CMK (cell line): Measurements from ENCODE around the gene TFB2M.

Source experiments
- DNase-seq: peaks from one replicate; pipeline ENCODE4 v3.0.0-alpha.2; 2010; ENCODE audit warnings: low read depth

TFB2M gene

GRCh38 chr1:246552110-246552509, 14.0 kb downstream of the TFB2M start:
- no peak for DNase-seq

GRCh38 chr1:246550402-246550801, 15.7 kb downstream of the TFB2M start:
- no peak for DNase-seq

GRCh38 chr1:246549665-246550064, 16.4 kb downstream of the TFB2M start:
- no peak for DNase-seq

- no peak for DNase-seq
Observed at GRCh38 chr1:246544001-246544400, 22.1 kb downstream of the TFB2M start.

- DNase-seq, result no peak
Observed at GRCh38 chr1:246540738-246541491, 25.1 kb downstream of the TFB2M start.

GRCh38 chr1:246537887-246538286, 28.2 kb downstream of the TFB2M start:
- no peak for DNase-seq

GRCh38 chr1:246537441-246537840, 28.6 kb downstream of the TFB2M start:
- no peak for DNase-seq

- no peak for DNase-seq
Observed at GRCh38 chr1:246534114-246534513, 31.9 kb downstream of the TFB2M start.

- DNase-seq, result no peak
Observed at GRCh38 chr1:246533371-246533905, 32.6 kb downstream of the TFB2M start.

- DNase-seq, result no peak
Observed at GRCh38 chr1:246532519-246532918, 33.5 kb downstream of the TFB2M start.

GRCh38 chr1:246530482-246530881, 35.6 kb downstream of the TFB2M start:
- DNase-seq, result no peak

GRCh38 chr1:246528933-246529731, 36.9 kb downstream of the TFB2M start:
- DNase-seq, result no peak

- DNase-seq, result peak; percentile 47
Observed at GRCh38 chr1:246527402-246528088, 38.5 kb downstream of the TFB2M start.

GRCh38 chr1:246526915-246527314, 39.1 kb downstream of the TFB2M start:
- peak; percentile 39 for DNase-seq

- DNase-seq, result no peak
Observed at GRCh38 chr1:246526380-246526779, 39.7 kb downstream of the TFB2M start.

- no peak for DNase-seq
Observed at GRCh38 chr1:246519514-246519913, 46.5 kb downstream of the TFB2M start.

- DNase-seq, result no peak
Observed at GRCh38 chr1:246518456-246519205, 47.4 kb downstream of the TFB2M start.

- DNase-seq, result no peak
Observed at GRCh38 chr1:246517391-246517790, 48.7 kb downstream of the TFB2M start.

- DNase-seq, result no peak
Observed at GRCh38 chr1:246516126-246516525, 49.9 kb downstream of the TFB2M start.

- no peak for DNase-seq
Observed at GRCh38 chr1:246515390-246516005, 50.6 kb downstream of the TFB2M start.

GRCh38 chr1:246513619-246514343, 52.3 kb downstream of the TFB2M start:
- DNase-seq, result no peak
